ENCODE data around the gene STAB2.

GRCh38 chr12:103632554-103633216 lies 45.6 kb downstream of the STAB2 start:
- TF ChIP-seq CTCF (conservative IDR thresholded peaks at IDR 0.05; ENCODE audit: low read length) (peak; percentile 99), EZH2phosphoT487 (IDR thresholded peaks at IDR 0.05; ENCODE audit: borderline replicate concordance, low read depth, low read length) (no peak)
